Smooth muscle cell of the brain vasculature (primary cell): ENCODE results near the gene ARFGAP2.
A peak's percentile ranks its signal among the peaks of the same experiment; 100 is the strongest.
"Not testable (repeated sequence)": the region's sequence is repeated elsewhere in the genome, so short reads cannot be mapped to it uniquely, and the experiment has no call there.

ENCODE experiments used
- DNase-seq: peaks from one replicate; pipeline ENCODE4 v3.0.0-alpha.2; 2012; ENCODE audit warnings: low read depth, low spot score

The ARFGAP2 gene

GRCh38 chr11:47148903-47149531, 27.7 kb downstream of the ARFGAP2 start:
- DNase-seq = no peak

GRCh38 chr11:47148270-47148669, 28.4 kb downstream of the ARFGAP2 start:
- no peak for DNase-seq

- DNase-seq = no peak
These were observed 29.0 kb downstream of the ARFGAP2 start for GRCh38 chr11:47147681-47148080.

- DNase-seq = no peak
These were observed 29.4 kb downstream of the ARFGAP2 start for GRCh38 chr11:47147250-47147649.

GRCh38 chr11:47144541-47144940, 32.1 kb downstream of the ARFGAP2 start:
- no peak for DNase-seq

GRCh38 chr11:47143322-47143721, 33.4 kb downstream of the ARFGAP2 start:
- peak; percentile 87 for DNase-seq

- DNase-seq = no peak
These were observed 36.8 kb downstream of the ARFGAP2 start for GRCh38 chr11:47139878-47140277.

- no peak for DNase-seq
These were observed 39.2 kb downstream of the ARFGAP2 start for GRCh38 chr11:47137476-47137875.

- DNase-seq = no peak
These were observed 39.8 kb downstream of the ARFGAP2 start for GRCh38 chr11:47136921-47137320.

GRCh38 chr11:47136327-47136726, 40.4 kb downstream of the ARFGAP2 start:
- no peak for DNase-seq

- no peak for DNase-seq
These were observed 43.7 kb downstream of the ARFGAP2 start for GRCh38 chr11:47132981-47133380.

GRCh38 chr11:47132490-47132889, 44.2 kb downstream of the ARFGAP2 start:
- no peak for DNase-seq

- no peak for DNase-seq
These were observed 45.5 kb downstream of the ARFGAP2 start for GRCh38 chr11:47131136-47131535.

GRCh38 chr11:47130543-47130942, 46.1 kb downstream of the ARFGAP2 start:
- DNase-seq = no peak

GRCh38 chr11:47127213-47127612, 49.5 kb downstream of the ARFGAP2 start:
- DNase-seq = no peak

GRCh38 chr11:47125083-47125482, 51.6 kb downstream of the ARFGAP2 start:
- DNase-seq = no peak

GRCh38 chr11:47124675-47125074, 52.0 kb downstream of the ARFGAP2 start:
- no peak for DNase-seq

- no peak for DNase-seq
These were observed 53.6 kb downstream of the ARFGAP2 start for GRCh38 chr11:47123094-47123493.

GRCh38 chr11:47121731-47122130, 54.9 kb downstream of the ARFGAP2 start:
- no peak for DNase-seq

- DNase-seq = no peak
These were observed 55.6 kb downstream of the ARFGAP2 start for GRCh38 chr11:47121056-47121455.

- not testable (repeated sequence) for DNase-seq
These were observed 57.6 kb downstream of the ARFGAP2 start for GRCh38 chr11:47118958-47119688.
